ENCODE results near the gene UQCRHL.
"Not testable (repeated sequence)": the region's sequence is repeated elsewhere in the genome, so short reads cannot be mapped to it uniquely, and the experiment has no call there.

UQCRHL gene

DNA sequence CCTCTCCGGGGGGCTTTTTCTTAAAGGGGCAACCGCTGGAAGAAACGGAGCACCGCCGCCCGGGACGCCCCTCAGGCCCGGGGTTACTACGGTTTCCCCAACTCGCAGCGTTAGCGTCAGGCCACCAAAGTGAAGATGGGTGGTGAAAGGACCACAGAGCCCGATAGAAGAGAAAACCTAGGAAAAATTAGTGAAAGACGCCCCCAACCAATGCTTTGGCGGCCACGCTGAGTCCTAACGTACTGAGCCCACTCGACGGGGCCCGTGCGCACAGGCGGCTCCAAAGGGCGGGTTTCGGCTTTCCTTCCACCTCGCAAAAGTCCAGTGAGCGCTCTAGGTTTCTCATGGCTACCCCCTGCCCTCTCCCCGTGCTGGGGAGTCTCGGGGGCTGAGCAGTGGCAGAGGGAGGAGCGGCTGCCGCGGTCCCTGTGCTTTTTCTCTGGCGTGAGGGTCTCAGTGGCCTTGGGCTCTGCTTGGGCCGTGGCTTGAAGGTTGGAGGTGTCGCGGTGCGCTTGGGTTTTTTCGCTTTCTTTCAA, 27.8 kb upstream of the UQCRHL start:
- no peak for DNase-seq

DNA sequence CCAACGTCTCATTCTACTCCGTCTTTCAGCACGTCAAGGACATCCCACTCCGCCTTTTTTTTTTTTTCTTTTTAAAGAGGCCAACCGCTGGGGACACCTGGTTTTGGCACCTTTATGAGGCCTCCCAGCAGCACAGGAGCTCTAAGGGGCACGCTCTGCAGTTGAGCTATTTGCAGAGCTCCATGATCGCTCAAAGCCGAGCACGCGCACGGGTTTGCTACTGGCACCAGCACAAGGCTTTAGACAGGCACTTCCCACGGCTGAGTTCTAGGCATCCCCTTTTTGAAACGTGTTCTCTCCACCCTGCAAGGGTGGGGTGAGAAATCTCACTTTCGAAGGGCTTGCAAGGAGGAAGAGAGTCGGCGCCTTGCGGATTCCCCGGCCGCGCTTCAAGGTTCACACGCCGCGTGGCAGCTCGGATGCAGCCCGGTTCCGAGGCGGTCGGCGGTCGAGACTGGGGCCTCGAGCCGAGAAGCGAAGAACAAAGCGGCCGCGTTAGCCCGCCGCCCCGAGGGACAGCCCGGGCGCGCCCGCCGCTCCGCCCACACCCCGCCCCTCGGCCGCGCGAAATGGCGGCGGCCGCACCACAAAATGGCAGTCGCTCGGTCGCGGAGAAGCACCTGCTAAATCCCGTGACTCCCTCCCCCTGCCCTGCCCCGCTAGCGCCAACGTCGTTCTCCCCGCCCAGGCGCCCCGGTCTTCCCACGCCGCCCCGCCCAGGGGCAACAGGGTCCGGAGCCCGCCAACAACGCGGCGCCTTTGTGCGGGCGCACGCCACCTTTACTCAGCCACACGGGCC, 27.2 kb upstream of the UQCRHL start:
- DNase-seq: peak; percentile 64

DNA sequence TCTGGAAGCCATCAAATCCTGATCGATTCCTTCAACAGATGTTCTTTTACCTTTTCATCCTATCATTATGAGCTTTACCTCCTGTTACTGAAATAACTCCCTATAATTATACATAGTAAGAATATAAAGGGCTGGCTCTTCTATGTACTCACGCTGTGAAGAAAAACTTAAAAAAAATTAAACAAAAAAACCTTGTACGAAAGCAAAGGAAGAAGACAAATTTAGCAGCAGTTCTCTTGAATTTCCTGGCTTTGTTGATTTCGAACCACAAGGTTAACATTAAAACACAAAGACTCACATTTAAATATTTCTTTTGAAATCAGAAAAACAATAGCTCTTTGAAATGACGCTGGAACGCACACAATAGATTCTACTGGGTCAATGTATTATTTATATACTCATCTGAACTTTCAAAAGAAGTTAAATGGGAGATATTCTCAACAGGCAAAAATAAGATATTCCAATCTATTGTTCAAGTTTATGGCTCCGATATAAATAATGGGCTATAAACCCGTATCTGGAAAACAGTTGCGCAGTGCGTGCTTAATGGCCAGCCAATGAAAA, 26.5 kb upstream of the UQCRHL start:
- DNase-seq: no peak

DNA sequence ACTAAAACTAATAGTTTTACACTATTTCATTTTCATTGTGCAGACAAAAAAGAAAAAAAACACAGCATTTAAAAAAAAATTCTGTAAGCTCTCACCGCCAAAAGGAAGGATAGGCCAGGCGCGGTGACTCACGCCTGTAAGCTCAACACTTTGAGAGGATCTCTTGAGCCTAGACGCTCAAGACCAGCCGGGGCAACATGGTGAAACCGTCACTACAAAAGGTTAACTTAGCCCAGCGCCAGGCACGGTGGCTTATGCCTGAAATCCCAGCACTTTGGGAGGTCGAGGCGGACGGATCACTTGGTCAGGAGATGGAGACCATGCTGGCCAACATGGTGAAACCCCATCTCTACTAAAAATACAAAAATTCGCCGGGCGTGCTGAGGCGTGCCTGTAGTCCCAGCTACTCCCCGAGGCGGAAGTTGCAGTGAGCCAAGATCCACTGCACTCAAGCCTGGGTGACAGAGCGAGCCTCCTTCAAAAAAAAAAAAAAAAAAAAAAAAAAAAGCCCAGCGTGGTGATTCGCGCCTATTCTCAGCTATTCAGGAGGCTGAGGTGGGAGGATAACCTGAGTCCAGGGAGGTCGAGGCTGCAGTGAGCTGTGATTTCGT, 25.7 kb upstream of the UQCRHL start:
- no peak for DNase-seq

DNA sequence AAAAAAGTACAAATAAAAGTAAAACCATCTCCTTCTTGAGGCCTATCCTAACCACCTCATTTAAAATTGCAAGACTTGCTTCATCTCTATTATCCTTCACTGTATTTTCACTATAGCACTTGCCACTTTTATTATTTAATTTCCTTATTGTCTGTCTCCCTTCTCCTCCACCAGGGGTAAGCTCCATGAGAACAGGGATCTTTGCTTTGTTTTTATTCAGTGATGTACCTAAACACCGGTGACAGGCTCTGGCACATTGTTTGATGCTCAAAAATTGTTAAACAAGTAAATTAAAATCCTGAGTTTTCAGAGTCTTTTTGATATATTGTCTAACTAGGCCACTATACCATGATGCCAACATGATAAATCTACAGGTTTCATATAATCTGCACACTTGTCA, 22.8 kb upstream of the UQCRHL start:
- DNase-seq: no peak

DNA sequence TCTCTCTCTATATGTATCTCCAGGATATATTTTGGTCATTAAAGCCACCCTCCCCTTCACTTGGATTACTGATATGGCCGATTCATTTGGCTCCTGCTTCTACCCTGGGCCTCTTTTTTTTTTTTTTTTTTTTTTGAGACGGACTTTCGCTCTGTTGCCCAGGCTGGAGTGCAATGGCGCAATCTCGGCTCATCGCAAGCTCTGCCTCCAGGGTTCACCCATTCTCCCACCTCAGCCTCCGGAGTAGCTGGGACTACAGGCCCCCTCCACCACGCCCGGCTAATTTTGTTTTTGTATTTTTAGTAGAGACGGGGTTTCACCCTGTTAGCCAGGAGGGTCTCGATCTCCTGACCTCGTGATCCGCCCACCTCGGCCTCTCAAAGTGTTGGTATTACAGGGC, 21.5 kb upstream of the UQCRHL start:
- not testable (repeated sequence) for DNase-seq

DNA sequence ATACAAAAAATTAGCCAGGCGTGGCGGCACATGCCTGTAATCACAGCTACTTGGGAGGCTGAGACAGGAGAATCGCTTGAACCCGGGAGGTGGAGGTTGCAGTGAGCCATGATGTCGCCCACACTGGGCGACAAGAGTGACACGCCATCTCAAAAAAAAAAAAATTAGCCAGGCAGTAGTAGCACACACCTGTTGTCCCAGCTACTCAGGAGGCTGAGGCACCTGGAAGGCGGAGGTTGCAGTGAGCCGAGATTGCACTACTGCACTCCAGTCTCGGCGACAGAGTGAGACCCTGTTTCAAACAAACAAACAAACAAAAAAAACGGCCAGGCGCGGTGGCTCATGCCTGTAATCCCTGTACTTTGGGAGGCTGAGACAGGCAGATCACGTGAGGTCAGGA, 20.1 kb upstream of the UQCRHL start:
- DNase-seq: not testable (repeated sequence)

DNA sequence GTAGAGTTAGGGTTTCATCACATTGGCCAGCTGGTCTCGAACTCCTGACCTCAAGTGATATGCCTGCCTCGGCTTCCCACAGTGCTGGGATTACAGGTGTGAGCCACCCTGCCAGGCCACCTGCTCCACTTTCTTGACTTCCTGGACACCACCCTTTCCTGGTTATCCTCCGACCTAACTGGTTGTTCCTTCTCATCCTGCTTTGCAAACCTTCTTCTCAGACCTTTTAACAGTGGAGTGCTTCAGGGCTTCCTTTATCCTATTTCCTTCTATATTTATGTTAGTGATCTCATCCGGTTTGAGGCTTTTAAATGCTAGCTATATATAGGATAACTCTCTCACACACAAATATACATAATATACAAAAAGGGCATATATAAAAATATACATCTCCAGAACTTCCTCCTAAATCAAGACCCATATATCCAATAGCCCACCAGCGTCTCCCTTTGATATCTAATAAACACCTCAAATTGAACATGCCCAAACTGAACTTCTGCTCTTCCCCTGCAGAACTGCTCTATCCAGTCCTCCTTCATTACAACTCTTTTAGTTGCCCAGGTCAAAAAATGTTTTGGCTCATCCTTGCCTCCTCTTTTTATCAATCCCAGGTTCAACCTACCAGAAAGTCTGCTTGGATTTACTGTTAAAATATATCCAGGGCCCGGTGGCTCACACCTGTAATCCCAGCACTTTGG, 19.5 kb upstream of the UQCRHL start:
- DNase-seq: no peak

DNA sequence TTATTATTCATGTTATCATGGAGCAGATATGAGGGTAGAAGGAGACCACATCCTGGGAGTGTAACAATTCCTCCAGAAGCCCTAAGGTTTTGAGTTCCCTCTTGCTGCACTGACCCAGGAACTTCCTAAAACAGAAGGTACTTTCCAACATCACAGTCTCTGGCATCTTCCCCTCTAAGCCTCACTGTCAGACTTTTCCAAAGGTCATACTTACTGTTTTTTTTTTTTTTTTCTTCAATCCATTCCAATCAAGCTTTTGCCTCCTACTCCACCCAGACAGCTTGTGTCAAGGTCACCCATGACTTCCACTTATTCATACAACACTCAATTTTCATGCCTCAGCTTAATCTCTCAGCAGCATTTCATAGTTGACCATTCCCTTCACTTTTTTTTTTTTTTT, 18.4 kb upstream of the UQCRHL start:
- no peak for DNase-seq

DNA sequence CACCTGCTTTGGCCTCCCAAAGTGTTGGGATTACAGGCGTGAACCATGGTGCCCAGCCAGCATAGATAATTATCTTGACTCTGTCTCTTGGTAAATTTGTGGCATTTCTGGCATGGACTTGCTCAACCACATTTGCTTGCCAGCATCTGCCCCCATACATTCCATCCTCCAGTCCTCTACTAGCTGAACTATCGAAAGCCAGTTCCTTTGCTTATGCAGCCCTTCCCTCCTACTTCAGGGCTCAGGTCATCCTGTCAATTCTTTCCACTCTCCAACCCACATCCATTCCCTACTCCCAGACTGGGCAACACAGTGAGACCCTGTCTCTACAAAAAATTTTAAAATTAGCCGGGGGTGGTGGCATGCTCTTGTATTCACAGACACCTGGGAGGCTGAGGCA, 13.0 kb upstream of the UQCRHL start:
- no peak for DNase-seq

DNA sequence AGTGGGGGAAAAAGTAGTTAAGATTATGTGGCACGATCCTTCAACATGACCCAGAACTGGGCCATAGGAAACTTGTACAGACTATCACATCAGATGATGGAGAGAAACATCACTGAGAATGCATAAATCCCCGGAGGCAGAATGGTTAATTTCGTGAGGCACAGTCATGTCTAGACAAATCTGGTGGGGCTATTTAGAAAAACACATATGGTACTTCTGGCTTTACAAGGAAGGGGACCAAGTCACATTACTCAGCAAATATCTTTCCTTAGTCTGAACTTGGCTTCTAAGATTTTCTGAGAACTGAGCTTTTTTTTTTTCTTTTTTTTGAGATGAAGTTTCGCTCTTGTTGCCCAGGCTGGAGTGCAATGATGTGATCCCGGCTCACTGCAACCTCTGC, 9.2 kb upstream of the UQCRHL start:
- no peak for DNase-seq

DNA sequence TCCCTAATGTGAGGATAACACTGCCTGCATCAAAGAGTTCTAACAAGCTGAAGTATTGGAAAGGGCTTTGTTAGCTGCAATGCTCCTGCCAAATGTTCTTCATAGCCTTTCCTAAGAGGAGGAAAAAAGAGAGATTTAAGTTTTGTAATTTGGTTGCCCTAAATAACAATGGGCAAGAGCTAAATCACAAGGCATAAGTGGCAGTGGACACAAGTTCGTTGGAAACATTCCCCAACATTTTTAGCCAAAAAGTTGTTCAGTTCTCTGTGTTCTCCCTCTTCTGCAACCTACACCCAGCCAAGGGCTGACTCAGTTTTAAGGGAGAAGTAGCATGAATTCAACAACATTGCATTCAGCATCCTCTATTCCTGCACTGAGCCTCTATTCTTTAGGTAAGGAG, 2.6 kb upstream of the UQCRHL start:
- DNase-seq: no peak

DNA sequence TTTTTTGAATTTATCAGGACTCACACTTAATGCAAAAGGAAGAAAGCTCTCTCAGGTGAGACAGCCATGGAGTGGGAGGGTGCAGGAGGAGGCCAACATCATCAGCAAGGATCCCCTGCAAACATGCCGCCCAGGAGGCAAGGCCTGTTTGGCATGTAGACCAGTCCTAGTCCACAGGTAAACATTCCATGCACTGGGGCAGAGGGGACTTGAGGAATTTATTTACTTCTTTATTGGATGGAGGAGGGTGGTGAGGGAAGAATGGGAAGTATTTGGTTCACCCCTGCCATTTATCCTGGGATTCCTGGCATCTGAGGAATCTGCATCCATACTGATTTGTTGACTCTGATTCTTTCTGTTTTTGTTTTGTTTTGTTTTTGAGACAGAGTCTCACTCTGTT, 1.5 kb upstream of the UQCRHL start:
- no peak for DNase-seq

DNA sequence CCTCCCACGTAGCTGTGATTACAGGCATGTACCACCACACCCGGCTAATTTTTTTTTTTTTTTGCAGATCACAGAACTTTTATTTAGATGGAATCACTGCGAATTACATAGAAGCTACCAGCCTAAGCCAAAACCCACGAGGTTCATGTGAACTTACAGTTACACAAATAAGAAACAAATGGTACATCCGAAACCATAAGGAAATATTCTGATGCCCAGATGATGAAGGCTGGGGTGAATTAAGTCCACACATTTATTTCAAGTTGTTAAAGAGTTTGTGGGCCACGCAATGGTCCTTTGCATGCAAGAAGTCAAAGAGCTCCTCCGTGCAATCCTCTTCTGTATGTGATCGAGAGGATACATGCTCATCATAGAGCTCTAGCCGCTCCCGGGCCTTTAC, 328 bp downstream of the UQCRHL start:
- no peak for DNase-seq

DNA sequence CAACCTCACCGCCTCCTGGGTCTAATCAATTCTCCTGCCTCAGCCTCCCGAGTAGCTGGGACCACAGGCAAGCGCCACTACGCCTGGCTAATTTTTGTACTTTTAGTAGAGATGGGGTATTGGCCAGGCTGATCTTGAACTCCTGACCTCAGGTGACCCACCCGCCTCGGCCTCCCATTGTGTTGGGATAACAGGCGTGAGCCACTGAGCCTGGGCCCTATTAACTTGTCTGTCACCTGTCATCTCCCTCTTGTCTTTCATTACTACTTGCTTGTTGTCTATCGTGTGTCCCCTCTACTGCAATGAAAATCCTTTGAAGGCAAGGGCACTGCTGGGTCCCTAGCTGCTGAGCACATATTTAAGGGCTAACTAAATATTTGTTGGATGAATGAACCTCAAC, 3.4 kb downstream of the UQCRHL start:
- DNase-seq: no peak

DNA sequence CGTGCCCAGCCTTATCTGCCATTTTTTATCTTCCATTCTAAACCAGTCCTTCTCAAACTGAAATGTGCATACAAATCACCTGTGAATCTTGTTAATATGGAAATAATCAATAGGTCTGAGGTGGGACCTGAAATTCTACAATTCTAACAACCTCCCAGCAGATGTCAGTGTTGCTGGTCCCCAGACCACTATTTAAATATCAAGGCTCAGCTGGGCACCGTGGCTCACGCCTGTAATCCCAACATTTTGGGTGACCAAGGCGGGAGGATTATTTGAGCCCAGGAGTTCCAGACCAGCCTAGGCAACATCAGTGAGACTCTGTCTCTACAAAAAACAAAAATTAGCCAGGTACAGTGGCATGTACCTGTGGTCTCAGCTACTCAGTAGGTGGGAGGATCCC, 4.1 kb downstream of the UQCRHL start:
- DNase-seq: no peak

DNA sequence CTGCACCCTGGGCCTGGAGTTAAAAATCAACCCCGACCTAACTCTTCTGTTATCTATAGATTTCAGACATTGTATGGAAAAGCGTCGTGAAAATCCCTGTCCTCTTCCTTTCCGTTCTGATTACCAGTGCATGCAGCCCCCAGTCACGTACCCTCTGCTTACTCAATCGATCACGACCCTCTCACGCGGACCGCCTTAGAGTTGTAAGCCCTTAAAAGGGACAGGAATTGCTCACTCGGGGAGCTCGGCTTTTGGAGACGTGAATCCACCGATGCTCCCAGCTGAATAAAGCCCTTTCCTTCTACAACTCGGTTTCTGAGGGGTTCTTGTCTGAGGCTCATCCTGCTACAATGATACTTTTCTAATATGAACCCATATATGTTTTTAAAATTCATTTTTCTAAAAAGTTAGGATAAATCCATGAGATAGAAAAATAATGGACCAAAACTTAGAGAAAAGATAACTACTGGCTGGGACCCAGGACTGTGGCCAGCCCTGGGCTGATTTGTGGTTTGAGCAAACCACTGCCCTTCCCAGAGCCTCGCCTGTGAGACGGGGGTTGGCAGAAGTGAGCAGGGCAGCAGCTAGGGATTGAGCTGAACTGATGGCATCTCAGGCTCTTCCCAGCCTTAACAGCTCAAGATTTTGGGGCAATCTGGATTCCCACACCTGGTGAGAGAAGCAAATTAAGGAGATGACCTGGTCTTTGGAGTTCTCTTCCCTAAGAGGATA, 5.0 kb downstream of the UQCRHL start:
- DNase-seq: no peak

DNA sequence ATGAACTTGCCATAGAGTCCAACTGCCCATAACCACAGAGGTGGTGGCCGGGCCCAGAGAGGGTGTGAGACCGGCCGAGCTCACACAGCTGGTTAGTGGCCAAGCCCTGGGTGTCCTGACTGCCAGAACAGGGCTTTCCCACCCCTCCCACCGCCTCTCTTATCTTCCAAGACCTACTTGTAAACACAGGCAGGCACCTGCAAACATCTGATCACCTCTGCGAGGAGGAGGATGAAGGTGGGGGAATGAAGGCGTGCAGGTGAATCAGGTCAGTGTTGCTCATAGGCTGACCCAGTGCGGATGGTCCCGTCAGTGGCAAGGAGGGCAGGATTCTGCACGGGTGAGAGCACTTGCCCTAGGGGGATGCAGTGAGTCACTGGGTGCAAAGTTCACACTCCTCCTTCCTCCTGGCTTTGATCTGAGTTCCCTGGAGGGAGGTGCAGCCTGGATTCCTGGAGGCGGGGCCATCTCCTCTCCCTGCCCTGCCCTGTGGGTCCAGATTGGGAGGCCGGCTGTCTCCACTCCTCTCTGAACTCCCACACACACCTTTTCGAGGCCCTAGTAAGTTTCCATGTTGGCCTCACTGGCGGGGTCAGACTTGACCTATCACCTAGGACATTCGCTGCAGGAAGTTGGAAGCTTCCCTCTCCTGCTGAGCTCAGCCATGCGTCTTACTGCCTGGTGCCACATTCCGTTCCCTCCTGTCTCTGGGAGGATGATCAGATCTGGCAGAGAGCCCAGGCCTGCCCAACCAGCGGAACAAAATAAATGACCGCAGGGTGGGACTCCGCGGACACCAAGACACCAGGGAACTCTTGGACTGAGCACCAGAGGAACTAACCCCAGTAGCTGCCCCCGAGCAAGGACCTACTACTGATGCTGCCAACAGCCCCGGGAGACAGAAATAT, 7.3 kb downstream of the UQCRHL start:
- no peak for DNase-seq

DNA sequence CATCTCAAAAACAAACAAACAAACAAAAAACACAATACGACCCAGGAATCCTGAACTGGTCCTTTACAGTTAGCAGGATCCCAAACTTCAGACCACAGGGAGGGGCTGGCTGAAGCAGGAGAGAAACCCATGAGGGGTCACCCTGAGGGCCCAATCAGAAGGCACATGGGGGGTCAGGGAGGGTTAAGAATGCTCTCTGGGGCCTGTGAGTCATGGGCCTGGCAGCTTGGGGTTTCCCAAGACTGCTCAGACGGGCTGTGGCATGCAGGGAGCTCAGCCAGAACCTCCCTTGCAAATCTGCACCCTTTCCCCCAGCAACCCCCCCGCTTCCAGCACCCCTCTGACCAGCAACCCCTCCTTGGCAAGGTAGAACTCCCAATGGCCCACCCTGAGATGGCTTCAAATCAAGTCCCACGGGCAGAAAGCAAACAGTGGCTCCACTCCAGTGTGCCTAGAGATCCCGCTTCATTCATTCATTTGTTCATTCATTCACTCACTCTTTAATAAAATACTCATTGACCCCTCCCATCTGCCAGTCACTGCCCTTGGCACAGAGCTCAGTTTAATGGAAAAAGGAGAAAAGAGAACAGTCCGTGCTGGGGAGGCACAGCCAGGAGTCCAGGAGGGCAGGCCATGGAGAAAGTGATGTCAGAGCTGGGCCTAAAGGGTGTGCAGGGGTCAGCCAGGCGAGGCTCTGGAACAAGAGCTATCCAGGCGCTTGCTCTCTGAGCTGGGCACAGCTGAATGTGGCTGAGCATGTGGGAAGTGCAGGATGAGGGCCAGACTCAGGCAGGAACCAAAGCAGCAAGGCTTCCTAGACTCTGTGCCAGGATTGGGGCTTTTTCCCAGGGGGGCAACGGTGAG, 8.2 kb downstream of the UQCRHL start:
- DNase-seq: no peak

DNA sequence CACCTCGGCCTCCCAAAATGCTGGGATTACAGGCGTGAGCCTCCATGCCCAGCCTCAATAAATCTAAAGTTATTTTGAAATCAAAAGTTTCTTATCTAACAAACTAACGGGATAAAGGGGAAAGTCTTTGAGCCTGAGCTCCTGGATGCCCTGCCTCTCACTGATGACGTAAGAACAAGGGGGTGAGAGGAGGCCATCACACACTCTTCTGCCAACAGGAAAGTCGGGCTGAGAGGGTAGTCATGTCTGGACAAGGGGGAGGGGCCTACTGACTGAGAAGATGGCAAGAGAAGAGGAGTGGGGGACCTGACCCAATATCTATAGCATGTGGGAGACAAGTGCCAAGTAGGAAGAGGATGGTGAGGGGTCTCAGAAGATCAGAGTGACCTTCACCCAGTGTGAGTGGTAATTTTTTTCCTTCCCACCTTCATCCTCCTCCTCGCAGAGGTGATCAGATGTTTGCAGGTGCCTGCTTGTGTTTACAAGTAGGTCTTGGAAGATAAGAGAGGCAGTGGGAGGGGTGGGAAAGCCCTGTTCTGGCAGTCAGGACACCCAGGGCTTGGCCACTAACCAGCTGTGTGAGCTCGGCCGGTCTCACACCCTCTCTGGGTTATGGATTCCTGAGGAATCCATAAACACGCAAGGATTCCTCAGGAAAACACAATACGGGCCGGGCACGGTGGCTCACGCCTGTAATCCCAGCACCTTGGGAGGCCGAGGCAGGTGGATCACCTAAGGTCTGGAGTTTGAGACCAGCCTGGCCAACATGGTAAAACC, 9.6 kb downstream of the UQCRHL start:
- no peak for DNase-seq

Data from SIG-M5 (cell line).